ENCODE results near the gene TEPSIN. TPM values are rescaled to one million over a fixed set of nuclear protein-coding genes. Genes with fewer than 3 reads are reported as not detected.

The TEPSIN gene
- total RNA-seq, 1 donor: 17.7 TPM

- H3K4me3 ChIP-seq (ENCODE audit: low read depth, low read length): no peak overlapping the region
- DNase-seq (ENCODE audit: low read depth): no peak
- TF ChIP-seq CTCF (IDR thresholded peaks at IDR 0.05; ENCODE audit: insufficient read depth, low read depth, low read length): no peak
These were observed 31.0 kb downstream of the TEPSIN start for GRCh38 chr17:81207610-81208581.

- H3K4me3 ChIP-seq (ENCODE audit: low read depth, low read length): no peak overlapping the region
- no peak for DNase-seq (ENCODE audit: low read depth)
- TF ChIP-seq CTCF (IDR thresholded peaks at IDR 0.05; ENCODE audit: insufficient read depth, low read depth, low read length): no peak
These were observed 32.2 kb downstream of the TEPSIN start for GRCh38 chr17:81206657-81207056.

- H3K4me3 ChIP-seq (ENCODE audit: low read depth, low read length): no peak overlapping the region
- no peak for TF ChIP-seq CTCF (IDR thresholded peaks at IDR 0.05; ENCODE audit: insufficient read depth, low read depth, low read length)
- no peak for DNase-seq (ENCODE audit: low read depth)
These were observed 32.7 kb downstream of the TEPSIN start for GRCh38 chr17:81206166-81206565.

DNA sequence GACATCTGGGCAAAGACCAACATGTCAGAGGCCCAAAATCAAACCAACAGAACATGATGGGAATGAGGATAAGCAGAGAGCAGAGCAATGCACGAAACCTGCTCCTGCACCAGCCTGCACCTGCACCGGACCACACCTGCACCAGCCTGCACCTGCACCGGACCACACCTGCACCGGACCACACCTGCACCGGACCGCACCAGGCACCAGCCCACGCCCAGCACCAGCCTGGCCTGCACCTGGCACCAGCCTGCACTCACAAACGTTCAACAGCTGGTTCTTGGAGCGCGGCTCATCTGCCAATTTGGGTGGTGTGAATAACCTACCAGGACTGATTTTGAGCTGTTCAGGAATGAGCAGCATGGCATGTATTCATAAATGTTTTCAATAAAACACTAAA, 34.3 kb downstream of the TEPSIN start:
- no peak for TF ChIP-seq CTCF (IDR thresholded peaks at IDR 0.05; ENCODE audit: insufficient read depth, low read depth, low read length)
- no peak for DNase-seq (ENCODE audit: low read depth)
- no peak overlapping the region for H3K4me3 ChIP-seq (ENCODE audit: low read depth, low read length)

GRCh38 chr17:81203136-81203535, 35.7 kb downstream of the TEPSIN start:
- H3K4me3 ChIP-seq (ENCODE audit: low read depth, low read length): no peak overlapping the region
- DNase-seq (ENCODE audit: low read depth): no peak
- no peak for TF ChIP-seq CTCF (IDR thresholded peaks at IDR 0.05; ENCODE audit: insufficient read depth, low read depth, low read length)

DNA sequence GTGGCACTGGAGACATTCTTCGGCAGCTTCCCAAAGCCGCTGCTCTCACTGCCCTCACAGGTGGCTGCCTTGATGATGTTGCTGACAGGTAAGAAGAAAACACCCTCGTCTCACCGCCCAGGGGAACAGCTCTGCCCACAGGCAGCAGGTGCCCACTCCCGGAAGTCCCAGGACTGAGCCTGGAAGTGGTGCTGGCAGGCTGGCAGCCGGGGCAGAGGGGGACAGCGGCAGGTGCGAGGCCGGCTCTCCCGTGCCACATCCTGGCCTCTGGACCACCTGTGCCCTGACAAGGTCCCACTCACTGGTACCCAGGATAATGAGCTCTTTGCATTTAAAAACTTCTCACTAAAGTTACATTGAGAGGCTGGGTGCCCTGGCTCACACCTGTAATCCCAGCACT, 36.5 kb downstream of the TEPSIN start:
- H3K4me3 ChIP-seq (ENCODE audit: low read depth, low read length): no peak overlapping the region
- TF ChIP-seq CTCF (IDR thresholded peaks at IDR 0.05; ENCODE audit: insufficient read depth, low read depth, low read length): no peak
- DNase-seq (ENCODE audit: low read depth): no peak

All from fibroblast of villous mesenchyme (primary cell).